Muscle layer of colon (tissue), 2 donors: ENCODE results near the gene CNTNAP2.
"Not testable (repeated sequence)": the region's sequence is repeated elsewhere in the genome, so short reads cannot be mapped to it uniquely, and the experiment has no call there.

Source experiments
- H3K27ac ChIP-seq: one replicate; pipeline ENCODE4 v1.7.0; 2013; ENCODE audit warnings: low read depth, mild to moderate bottlenecking, low read length, moderate library complexity
- H3K27me3 ChIP-seq, 2 donors: one replicate each; pipeline ENCODE4 v1.7.0; 2013; ENCODE audit warnings: low read length in 2 of 2, mild to moderate bottlenecking in 2 of 2; ENCODE audit not compliant: insufficient read depth in 2 of 2, control insufficient read depth in 1 of 2
- H3K36me3 ChIP-seq: one replicate; pipeline ENCODE4 v1.7.0; 2013; ENCODE audit warnings: mild to moderate bottlenecking, low read length; ENCODE audit not compliant: insufficient read depth
- H3K4me1 ChIP-seq: one replicate; pipeline ENCODE4 v1.7.0; 2013; ENCODE audit warnings: mild to moderate bottlenecking, low read length; ENCODE audit not compliant: insufficient read depth
- H3K4me3 ChIP-seq, 2 donors: one replicate each; pipeline ENCODE4 v1.7.0; 2013; ENCODE audit warnings: low read length in 2 of 2, low read depth in 1 of 2, mild to moderate bottlenecking in 1 of 2, moderate library complexity in 1 of 2
- H3K9ac ChIP-seq: one replicate; pipeline ENCODE4 v1.7.0; 2013; ENCODE audit warnings: low read length
- H3K9me3 ChIP-seq: one replicate; pipeline ENCODE4 v1.7.0; 2013; ENCODE audit warnings: mild to moderate bottlenecking, low read length
- donor health status: abdominal sarcoma.
- donor health status: Adenocarcinoma of cecum.

The CNTNAP2 gene

DNA sequence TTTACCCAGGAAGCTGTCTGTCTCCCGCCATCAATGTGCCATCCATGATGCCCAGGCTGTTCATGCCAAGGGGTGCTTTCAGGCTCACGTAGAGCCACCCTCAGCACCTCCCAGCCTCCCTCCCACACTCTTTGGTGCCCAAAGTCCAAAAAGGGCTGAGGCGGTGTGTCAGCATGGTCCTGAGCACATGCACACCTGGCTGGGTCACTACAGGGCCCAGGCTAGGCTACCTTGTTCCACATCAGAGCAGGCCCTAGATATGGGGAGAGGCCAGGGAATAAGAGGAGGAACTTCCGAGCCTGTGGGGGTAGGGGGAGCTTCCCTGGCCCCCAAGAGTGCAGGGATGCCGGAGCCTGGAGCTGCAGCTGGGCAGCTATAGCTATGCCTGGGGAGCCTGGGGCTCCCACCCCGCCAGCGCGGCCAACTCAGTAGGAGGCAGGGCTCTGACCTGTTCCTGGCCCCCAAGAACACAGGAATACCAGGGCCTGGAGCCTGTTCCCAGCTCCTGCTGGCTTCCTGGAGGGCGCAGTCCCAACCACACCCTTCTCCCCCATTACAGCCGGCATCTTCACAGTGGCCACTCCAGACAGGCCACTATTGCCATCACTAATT is 2340.8 kb downstream of the CNTNAP2 start:
- H3K4me3 ChIP-seq, result no peak overlapping the region
- no peak overlapping the region for H3K27ac ChIP-seq
- H3K9me3 ChIP-seq, result no peaks in the 10 kb centered on the region
- H3K4me1 ChIP-seq, result no peaks in the 10 kb centered on the region
- H3K36me3 ChIP-seq, result no peaks in the 10 kb centered on the region
- H3K27me3 ChIP-seq, result no peaks in the 10 kb centered on the region
- no peak overlapping the region for H3K9ac ChIP-seq

DNA sequence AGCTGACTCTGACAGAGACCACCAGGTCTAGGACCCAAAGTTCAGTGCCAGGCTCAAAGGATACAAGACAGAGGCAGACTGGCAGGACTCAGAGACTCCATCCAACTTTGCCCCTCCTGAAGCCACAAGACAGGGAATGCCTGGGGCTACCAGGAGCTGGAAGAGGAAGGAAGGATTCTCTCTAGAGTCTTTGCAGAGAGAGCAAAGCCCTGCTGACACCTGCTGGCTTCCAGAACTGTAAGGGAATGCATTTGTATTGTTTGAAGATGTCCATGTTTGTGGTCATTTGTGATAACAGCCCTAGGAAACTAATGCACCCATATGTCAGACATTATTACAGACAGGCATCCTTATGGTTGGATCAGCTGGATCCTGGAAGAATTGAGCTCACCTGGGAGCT is 2341.7 kb downstream of the CNTNAP2 start:
- Histone ChIP-seq H3K36me3 (no peaks in the 10 kb centered on the region), H3K4me1 (no peaks in the 10 kb centered on the region), H3K27me3 (no peaks in the 10 kb centered on the region), H3K9me3 (no peaks in the 10 kb centered on the region), H3K4me3 (no peak overlapping the region), H3K9ac (no peak overlapping the region), H3K27ac (no peak overlapping the region)

DNA sequence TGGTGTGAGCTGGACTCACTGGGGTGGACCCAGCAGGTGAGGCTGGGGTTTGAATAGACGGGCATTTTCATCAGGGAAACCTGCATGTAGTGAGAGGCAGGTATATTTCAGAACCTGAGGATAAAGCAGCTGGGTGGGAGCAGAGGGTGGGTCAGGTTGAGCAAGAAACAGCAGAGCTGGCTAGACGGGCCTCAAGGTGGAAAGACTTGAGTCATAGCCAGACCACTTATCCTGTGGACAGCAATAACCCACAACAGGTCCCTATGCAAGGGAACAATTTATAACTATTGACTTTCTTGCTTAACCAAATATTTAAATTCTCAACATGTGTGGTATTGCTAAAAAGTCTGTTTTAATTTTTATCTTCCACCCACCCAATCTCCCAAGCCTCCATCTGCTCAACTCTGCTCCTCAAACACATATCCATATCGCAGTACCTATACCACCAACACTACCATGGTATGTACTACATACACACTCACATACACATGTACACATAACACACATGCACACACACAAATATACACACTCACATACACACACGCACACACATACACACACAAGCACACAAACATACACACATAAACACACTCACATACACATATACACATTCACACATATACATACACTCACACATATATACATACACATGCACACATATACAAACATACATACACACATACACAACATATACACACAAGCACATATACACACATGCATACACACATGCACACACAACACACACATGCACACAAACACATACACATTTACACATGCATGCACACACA is 2345.0 kb downstream of the CNTNAP2 start:
- Histone ChIP-seq H3K27me3 (no peaks in the 10 kb centered on the region), H3K27ac (no peak overlapping the region), H3K4me3 (no peak overlapping the region), H3K9me3 (no peaks in the 10 kb centered on the region), H3K4me1 (no peaks in the 10 kb centered on the region), H3K36me3 (no peaks in the 10 kb centered on the region), H3K9ac (no peak overlapping the region)

DNA sequence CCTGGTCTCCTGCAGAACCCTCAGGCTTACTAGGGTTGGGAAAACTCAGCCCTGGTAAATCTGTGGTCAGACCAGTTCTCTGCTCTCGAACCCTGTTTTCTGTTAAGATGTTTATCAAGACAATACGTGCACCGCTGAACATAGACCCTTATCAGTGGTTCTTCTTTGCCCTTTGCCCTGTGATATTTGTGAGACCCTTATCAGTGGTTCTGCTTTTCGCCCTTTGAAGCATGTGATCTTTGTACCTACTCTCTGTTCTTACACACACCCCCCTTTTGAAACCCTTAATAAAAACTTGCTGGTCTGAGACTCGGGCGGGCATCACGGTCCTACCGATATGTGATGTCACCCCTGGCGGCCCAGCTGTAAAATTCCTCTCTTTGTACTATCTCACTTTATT is 2346.2 kb downstream of the CNTNAP2 start:
- H3K27me3 ChIP-seq, H3K4me3 ChIP-seq, H3K9me3 ChIP-seq, H3K9ac ChIP-seq, H3K27ac ChIP-seq, H3K4me1 ChIP-seq, H3K36me3 ChIP-seq: not testable (repeated sequence)

DNA sequence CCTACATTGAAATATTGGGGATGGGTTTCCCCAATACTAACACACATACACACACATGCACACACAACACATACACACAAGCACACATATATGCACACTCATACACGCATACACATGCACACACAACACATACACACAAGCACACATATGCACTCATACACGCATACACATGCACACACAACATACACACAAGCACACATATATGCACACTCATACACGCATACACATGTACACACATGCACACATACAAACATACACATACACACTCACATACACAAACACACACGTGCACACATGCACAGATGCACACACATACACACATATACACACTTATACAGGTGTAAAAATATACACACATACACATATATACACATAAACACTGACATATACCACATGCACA is 2346.6 kb downstream of the CNTNAP2 start:
- no peaks in the 10 kb centered on the region for H3K9me3 ChIP-seq
- H3K4me3 ChIP-seq, result no peak overlapping the region
- H3K36me3 ChIP-seq, result no peaks in the 10 kb centered on the region

DNA sequence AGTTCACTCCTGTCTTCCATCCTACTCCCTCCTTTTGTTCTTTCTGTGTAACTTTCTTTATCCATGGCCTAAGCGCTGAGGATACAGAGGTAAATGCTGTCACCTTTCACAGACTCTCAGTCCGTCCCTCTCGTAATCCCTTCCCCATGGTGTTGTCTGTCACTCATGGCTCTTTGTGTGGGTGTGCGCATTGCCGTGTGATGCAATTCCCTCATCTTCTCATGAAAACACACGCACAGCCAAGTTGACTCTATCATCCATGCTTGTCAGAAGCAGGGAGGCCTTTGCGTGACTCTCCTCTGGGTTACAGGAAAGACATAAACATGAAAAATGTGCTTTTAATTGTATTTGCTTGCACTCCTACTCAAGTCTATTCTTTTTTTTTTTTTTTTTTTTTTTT is 2348.3 kb downstream of the CNTNAP2 start:
- Histone ChIP-seq H3K9me3 (no peaks in the 10 kb centered on the region), H3K27ac (no peak overlapping the region), H3K9ac (no peak overlapping the region), H3K4me1 (no peaks in the 10 kb centered on the region), H3K27me3 (no peaks in the 10 kb centered on the region), H3K36me3 (no peaks in the 10 kb centered on the region), H3K4me3 (no peak overlapping the region)

More for the DNA sequence above, 2346.6 kb downstream of the CNTNAP2 start:
- no peaks in the 10 kb centered on the region for H3K27me3 ChIP-seq
- H3K27ac ChIP-seq, result no peak overlapping the region
- no peaks in the 10 kb centered on the region for H3K4me1 ChIP-seq
- H3K9ac ChIP-seq, result no peak overlapping the region

DNA sequence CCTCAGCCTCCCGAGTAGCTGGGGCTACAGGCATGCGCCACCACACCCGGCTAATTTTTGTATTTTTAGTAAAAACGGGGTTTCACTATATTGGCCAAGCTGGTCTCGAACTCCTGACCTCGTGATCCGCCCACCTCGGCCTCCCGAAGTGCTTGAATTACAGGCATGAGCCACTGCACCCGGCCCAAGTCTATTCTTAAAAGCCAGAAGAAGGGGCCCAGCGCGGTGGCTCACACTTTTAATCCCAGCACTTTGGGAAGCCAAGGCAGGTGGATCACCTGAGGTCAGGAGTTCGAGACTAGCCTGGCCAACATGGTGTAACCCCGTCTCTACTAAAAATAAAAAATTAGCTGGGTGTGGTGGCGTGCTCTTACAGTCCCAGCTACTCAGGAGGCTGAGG is 2348.8 kb downstream of the CNTNAP2 start:
- not testable (repeated sequence) for H3K27ac ChIP-seq, H3K9me3 ChIP-seq, H3K4me1 ChIP-seq, H3K9ac ChIP-seq, H3K27me3 ChIP-seq, H3K36me3 ChIP-seq, H3K4me3 ChIP-seq

DNA sequence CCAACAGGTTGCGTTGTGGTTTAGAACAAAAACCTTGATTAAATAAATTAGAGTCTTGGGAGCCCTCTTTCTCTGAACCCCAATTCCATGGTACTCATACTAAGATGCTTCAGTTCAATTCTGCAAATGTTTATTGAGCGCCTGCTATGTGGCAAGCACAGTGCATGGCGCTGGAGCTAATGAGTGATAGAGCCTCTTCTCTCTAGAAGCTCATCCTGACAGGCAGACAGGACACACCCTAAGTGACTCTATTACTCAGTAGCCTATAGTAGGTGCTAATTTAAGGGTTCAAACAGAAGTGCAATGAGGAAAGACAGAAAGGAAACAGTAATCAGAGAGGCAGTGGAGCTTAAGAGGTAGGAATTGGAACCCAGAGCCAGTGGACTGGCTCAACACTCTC is 2349.5 kb downstream of the CNTNAP2 start:
- no peaks in the 10 kb centered on the region for H3K9me3 ChIP-seq

DNA sequence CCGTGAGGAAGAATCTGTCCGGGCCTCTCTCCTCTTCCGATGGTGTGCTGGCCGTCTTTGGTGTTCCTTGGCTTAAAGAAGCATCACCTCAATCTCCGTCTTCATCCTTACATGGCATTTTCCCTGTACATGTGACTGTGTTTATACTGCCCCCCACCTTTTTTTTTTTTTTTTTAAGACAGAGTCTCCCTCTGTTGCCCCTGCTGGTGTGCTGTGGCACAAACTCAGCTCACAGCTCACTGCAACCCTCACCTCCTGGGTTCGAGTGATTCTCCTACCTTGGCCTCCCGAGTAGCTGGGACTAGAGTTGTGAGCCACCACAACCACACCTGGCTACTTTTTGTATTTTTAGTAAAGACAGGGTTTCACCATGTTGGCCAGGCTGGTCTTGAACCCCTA is 2352.1 kb downstream of the CNTNAP2 start:
- no peak overlapping the region for H3K9ac ChIP-seq
- no peaks in the 10 kb centered on the region for H3K9me3 ChIP-seq
- H3K4me1 ChIP-seq, result no peaks in the 10 kb centered on the region
- H3K4me3 ChIP-seq, result no peak overlapping the region
- H3K36me3 ChIP-seq, result no peaks in the 10 kb centered on the region
- H3K27ac ChIP-seq, result no peak overlapping the region
- H3K27me3 ChIP-seq, result no peaks in the 10 kb centered on the region

More for the DNA sequence above, 2349.5 kb downstream of the CNTNAP2 start:
- Histone ChIP-seq H3K27ac (no peak overlapping the region), H3K4me3 (no peak overlapping the region), H3K4me1 (no peaks in the 10 kb centered on the region), H3K36me3 (no peaks in the 10 kb centered on the region), H3K9ac (no peak overlapping the region), H3K27me3 (no peaks in the 10 kb centered on the region)
